ENCODE measurements around the gene ATG4B.

Gene ATG4B

DNA sequence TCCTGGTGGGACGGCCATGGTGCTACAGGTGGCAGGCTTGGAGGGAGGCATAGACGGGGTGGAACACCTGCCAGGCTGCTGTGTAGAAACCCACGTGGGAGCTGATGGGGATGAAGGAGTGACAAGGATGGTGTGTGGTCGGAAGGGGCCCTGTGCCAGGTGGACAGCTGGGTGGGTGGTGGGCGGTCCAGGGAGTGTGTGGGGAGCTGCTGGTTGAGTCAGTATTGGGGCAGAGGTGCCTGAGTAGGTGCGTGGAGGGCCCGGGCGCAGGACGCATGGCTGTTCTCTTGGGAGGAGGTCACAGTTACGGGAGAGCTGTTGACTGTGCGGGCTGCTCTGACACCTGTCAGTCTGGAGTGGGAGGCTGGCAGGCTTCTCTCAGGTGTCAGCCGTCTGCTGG lies 84.4 kb downstream of the ATG4B start:
- Histone ChIP-seq H3K79me2 (ENCODE audit: insufficient read depth, low read length) (no peaks in the 10 kb centered on the region), H3F3A (ENCODE audit: insufficient read depth) (peaks cover 3% of the 10 kb centered on the region; the same call in 1 of the 2 replicates), H3K9me2 (replicated peaks; ENCODE audit: insufficient read depth, low read length) (no peaks in the 10 kb centered on the region), H3K36me3 (ENCODE audit: low read length) (peaks cover 26% of the 10 kb centered on the region), H3K27ac (ENCODE audit: low read depth, low read length) (no peak overlapping the region), H3K9ac (ENCODE audit: low read length) (no peak overlapping the region), H3K9me3 (ENCODE audit: insufficient read depth, low read length) (peaks cover 24% of the 10 kb centered on the region; the same call in 1 of the 2 replicates), H3K4me2 (ENCODE audit: low read depth, low read length, poor library complexity, severe bottlenecking) (no peak overlapping the region), H3K4me3 (ENCODE audit: insufficient read depth, low read length, poor library complexity, severe bottlenecking) (no peak overlapping the region), H2AFZ (ENCODE audit: low read depth, low read length, severe bottlenecking) (no peak overlapping the region), H4K20me1 (ENCODE audit: low read depth, low read length) (no peaks in the 10 kb centered on the region), H3K27me3 (ENCODE audit: low read length) (no peaks in the 10 kb centered on the region)
- no peak for TF ChIP-seq EZH2phosphoT487 (conservative IDR thresholded peaks at IDR 0.05; ENCODE audit: low read length)
- TF ChIP-seq, protein P1, sequence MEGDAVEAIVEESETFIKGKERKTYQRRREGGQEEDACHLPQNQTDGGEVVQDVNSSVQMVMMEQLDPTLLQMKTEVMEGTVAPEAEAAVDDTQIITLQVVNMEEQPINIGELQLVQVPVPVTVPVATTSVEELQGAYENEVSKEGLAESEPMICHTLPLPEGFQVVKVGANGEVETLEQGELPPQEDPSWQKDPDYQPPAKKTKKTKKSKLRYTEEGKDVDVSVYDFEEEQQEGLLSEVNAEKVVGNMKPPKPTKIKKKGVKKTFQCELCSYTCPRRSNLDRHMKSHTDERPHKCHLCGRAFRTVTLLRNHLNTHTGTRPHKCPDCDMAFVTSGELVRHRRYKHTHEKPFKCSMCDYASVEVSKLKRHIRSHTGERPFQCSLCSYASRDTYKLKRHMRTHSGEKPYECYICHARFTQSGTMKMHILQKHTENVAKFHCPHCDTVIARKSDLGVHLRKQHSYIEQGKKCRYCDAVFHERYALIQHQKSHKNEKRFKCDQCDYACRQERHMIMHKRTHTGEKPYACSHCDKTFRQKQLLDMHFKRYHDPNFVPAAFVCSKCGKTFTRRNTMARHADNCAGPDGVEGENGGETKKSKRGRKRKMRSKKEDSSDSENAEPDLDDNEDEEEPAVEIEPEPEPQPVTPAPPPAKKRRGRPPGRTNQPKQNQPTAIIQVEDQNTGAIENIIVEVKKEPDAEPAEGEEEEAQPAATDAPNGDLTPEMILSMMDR (IDR thresholded peaks at IDR 0.05; ENCODE audit: insufficient read depth, low read length, poor library complexity, severe bottlenecking): no peak

DNA sequence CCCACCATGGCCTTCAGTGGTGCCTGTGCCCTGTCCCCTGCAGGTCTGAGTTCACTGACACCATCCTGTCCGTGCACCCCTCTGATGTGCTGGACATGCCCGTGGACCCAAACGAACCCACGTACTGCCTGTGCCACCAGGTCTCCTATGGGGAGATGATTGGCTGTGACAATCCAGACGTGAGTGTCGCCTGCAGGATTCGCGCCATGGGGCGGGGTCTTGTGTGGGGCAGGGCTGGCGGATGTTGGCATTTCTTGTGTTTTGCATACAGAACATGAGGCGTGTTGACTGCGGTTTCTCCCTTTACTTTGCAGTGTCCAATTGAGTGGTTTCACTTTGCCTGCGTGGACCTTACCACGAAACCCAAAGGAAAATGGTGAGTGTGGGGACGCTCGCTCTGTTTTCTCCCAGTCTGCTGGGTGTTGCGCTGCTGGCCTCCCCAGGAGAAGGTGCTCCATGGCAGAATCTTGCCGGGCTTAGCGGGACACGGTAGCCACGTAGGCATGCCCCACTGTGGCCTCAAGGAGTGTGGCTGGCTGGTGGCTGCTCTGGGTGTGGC lies 85.5 kb downstream of the ATG4B start:
- Histone ChIP-seq H3K27me3 (ENCODE audit: low read length) (no peaks in the 10 kb centered on the region), H3K4me3 (ENCODE audit: insufficient read depth, low read length, poor library complexity, severe bottlenecking) (no peak overlapping the region), H3K27ac (ENCODE audit: low read depth, low read length) (no peak overlapping the region), H3K9me2 (replicated peaks; ENCODE audit: insufficient read depth, low read length) (no peaks in the 10 kb centered on the region), H3F3A (ENCODE audit: insufficient read depth) (no peaks in the 10 kb centered on the region), H3K4me2 (ENCODE audit: low read depth, low read length, poor library complexity, severe bottlenecking) (no peak overlapping the region), H3K9me3 (ENCODE audit: insufficient read depth, low read length) (peaks cover 24% of the 10 kb centered on the region; the same call in 1 of the 2 replicates), H3K36me3 (ENCODE audit: low read length) (peaks cover 26% of the 10 kb centered on the region), H2AFZ (ENCODE audit: low read depth, low read length, severe bottlenecking) (no peak overlapping the region), H3K79me2 (ENCODE audit: insufficient read depth, low read length) (no peaks in the 10 kb centered on the region), H4K20me1 (ENCODE audit: low read depth, low read length) (no peaks in the 10 kb centered on the region), H3K9ac (ENCODE audit: low read length) (no peak overlapping the region)
- no peak for TF ChIP-seq EZH2phosphoT487 (conservative IDR thresholded peaks at IDR 0.05; ENCODE audit: low read length)
- TF ChIP-seq, protein P1 (IDR thresholded peaks at IDR 0.05; ENCODE audit: insufficient read depth, low read length, poor library complexity, severe bottlenecking): no peak
